ENCODE measurements around the gene DLX2.

DLX2 gene

GRCh38 chr2:172092716-172093415, 9.8 kb downstream of the DLX2 start:
- no peak for DNase-seq

GRCh38 chr2:172091761-172092566, 10.7 kb downstream of the DLX2 start:
- DNase-seq = no peak

- no peak for DNase-seq
Observed at GRCh38 chr2:172091000-172091641, 11.6 kb downstream of the DLX2 start.

- no peak for DNase-seq
Observed at GRCh38 chr2:172090044-172090961, 12.4 kb downstream of the DLX2 start.

GRCh38 chr2:172089633-172090032, 13.1 kb downstream of the DLX2 start:
- DNase-seq = no peak

- no peak for DNase-seq
Observed at GRCh38 chr2:172089005-172089504, 13.6 kb downstream of the DLX2 start.

GRCh38 chr2:172088245-172089004, 14.3 kb downstream of the DLX2 start:
- no peak for DNase-seq

- DNase-seq = no peak
Observed at GRCh38 chr2:172087780-172088244, 14.9 kb downstream of the DLX2 start.

- no peak for DNase-seq
Observed at GRCh38 chr2:172087207-172087779, 15.4 kb downstream of the DLX2 start.

GRCh38 chr2:172086241-172087206, 16.2 kb downstream of the DLX2 start:
- no peak for DNase-seq

GRCh38 chr2:172085460-172086159, 17.1 kb downstream of the DLX2 start, which contains the start of gene DLX1:
Gene DLX1, plus strand, starts transcription at chr2:172085507. Its CDS starts 171 bp downstream, at chr2:172085678.
- no peak for DNase-seq

GRCh38 chr2:172084645-172085459, 17.8 kb downstream of the DLX2 start:
- peak; percentile 88 for DNase-seq

GRCh38 chr2:172084395-172084644, 18.4 kb downstream of the DLX2 start:
- DNase-seq = no peak

GRCh38 chr2:172083628-172084394, 18.9 kb downstream of the DLX2 start:
- no peak for DNase-seq

- no peak for DNase-seq
Observed at GRCh38 chr2:172082944-172083627, 19.6 kb downstream of the DLX2 start.

- no peak for DNase-seq
Observed at GRCh38 chr2:172082105-172082943, 20.4 kb downstream of the DLX2 start.

Measured in T1000 (cell line).